ENCODE results near the gene CREB3L4. TPM values are rescaled to one million over a fixed set of nuclear protein-coding genes. Genes with fewer than 3 reads are reported as not detected.
"Not testable (repeated sequence)": the region's sequence is repeated elsewhere in the genome, so short reads cannot be mapped to it uniquely, and the experiment has no call there.

Gene CREB3L4
- total and polyA plus RNA-seq, 11 donors, result 2.5 to 7.2 (median 4.7) TPM

- Histone ChIP-seq H3K36me3 (peaks cover 0 to 47% (median 41%) of the 10 kb centered on the region in 9 donors), H3K27me3 (no peaks in the 10 kb centered on the region), H3K4me3 (peak overlapping the region in 11 of 12 donors; percentile 70 to 97 (median 88)), H3K4me1 (peaks cover 0 to 40% (median 19%) of the 10 kb centered on the region in 12 donors), H3K9me3 (no peaks in the 10 kb centered on the region), H3K27ac (peak overlapping the region in 11 of 12 donors; percentile 72 to 97 (median 93))
- 77 to 79% (median 78%) methylated on average over 9 of the region's 9 CpGs for WGBS, 4 donors
- ATAC-seq, result no peak
- DNase-seq, result no peak
- no peak for TF ChIP-seq CTCF (IDR thresholded peaks at IDR 0.05)
- no peak for TF ChIP-seq POLR2A (IDR thresholded peaks at IDR 0.05)
- intact Hi-C loops (cut with DNase I), result loop anchor here in 1 of 10 donors (5.0 kb wide), 1 partner anchor 56 kb away; the partner anchor contains the start of gene GATAD2B
These were observed 10.7 kb downstream of the CREB3L4 start for GRCh38 chr1:153978274-153978909.

GRCh38 chr1:153979091-153979490 is 11.4 kb downstream of the CREB3L4 start:
- not testable (repeated sequence) for ATAC-seq, H3K4me3 ChIP-seq, DNase-seq, H3K27ac ChIP-seq, H3K9me3 ChIP-seq, H3K27me3 ChIP-seq
- Histone ChIP-seq H3K36me3 (peaks cover 0 to 45% (median 36%) of the 10 kb centered on the region in 9 donors), H3K4me1 (peaks cover 0 to 46% (median 19%) of the 10 kb centered on the region in 12 donors)
- intact Hi-C loops (cut with DNase I), result loop anchor here in 1 of 10 donors (5.0 kb wide), 1 partner anchor 57 kb away; the partner anchor contains the start of gene GATAD2B
- 92 to 97% (median 94%) methylated on average over 12 of the region's 12 CpGs for WGBS, 4 donors

GRCh38 chr1:153981735-153982134 is 14.0 kb downstream of the CREB3L4 start:
- peaks cover 0 to 27% (median 14%) of the 10 kb centered on the region in 9 donors for H3K36me3 ChIP-seq
- peaks cover 0 to 42% (median 23%) of the 10 kb centered on the region in 12 donors for H3K4me1 ChIP-seq
- not testable (repeated sequence) for H3K27me3 ChIP-seq, ATAC-seq, H3K9me3 ChIP-seq, DNase-seq, H3K4me3 ChIP-seq
- 70 to 79% (median 77%) methylated on average over 2 of the region's 2 CpGs for WGBS, 4 donors
- peak overlapping the region in 3 of 12 donors; percentile 15 to 39 (median 28) for H3K27ac ChIP-seq
- intact Hi-C loops (cut with DNase I), result loop anchor here in 3 of 10 donors (10.0 kb wide), 3 partner anchors 307 to 467 kb away; partner anchors contain the start of genes ILF2 (in 1 of the 3), NPR1 (in 1 of the 3) and S100A6 (in 1 of the 3)

- intact Hi-C loops (cut with DNase I), result loop anchor here in 3 of 10 donors (10.0 kb wide), 3 partner anchors 310 to 470 kb away; partner anchors contain the start of genes ILF2 (in 1 of the 3), NPR1 (in 1 of the 3) and S100A6 (in 1 of the 3)
- H3K4me3 ChIP-seq, result peak overlapping the region in 5 of 12 donors; percentile 61 to 78 (median 69)
- peak overlapping the region in 5 of 12 donors; percentile 71 to 93 (median 80) for H3K27ac ChIP-seq
- WGBS, 4 donors, result 68 to 71% (median 69%) methylated on average over 6 of the region's 6 CpGs
- DNase-seq (no peak), ATAC-seq (no peak)
- no peak for TF ChIP-seq POLR2A (IDR thresholded peaks at IDR 0.05)
- TF ChIP-seq CTCF (IDR thresholded peaks at IDR 0.05), result no peak
- no peaks in the 10 kb centered on the region for H3K9me3 ChIP-seq
- H3K27me3 ChIP-seq, result no peaks in the 10 kb centered on the region
- peaks cover 0 to 27% (median 13%) of the 10 kb centered on the region in 9 donors for H3K36me3 ChIP-seq
- H3K4me1 ChIP-seq, result peaks cover 0 to 36% (median 19%) of the 10 kb centered on the region in 12 donors
These were observed 16.6 kb downstream of the CREB3L4 start for GRCh38 chr1:153984123-153984894.
